Lower lobe of right lung (tissue), 2 donors: ENCODE results near the gene PTPRN2. TPM values are rescaled to one million over a fixed set of nuclear protein-coding genes. Genes with fewer than 3 reads are reported as not detected.

Experiments used
- ATAC-seq, 2 donors: fragments of 200-7000 bp; cut with Tn5 transposase; one replicate each; pipeline ENCODE4 v1.9.1; 2020 to 2022; ENCODE audit warnings: mild to moderate bottlenecking in 2 of 2, moderate library complexity in 2 of 2
- DNase-seq: peaks from one replicate; pipeline ENCODE4 v3.0.0-alpha.2; 2020
- H3K27ac ChIP-seq: fragments of 200-600 bp; one replicate; pipeline ENCODE4 v1.8.0; 2022
- H3K27me3 ChIP-seq: fragments of 200-600 bp; one replicate; pipeline ENCODE4 v1.8.0; 2022; ENCODE audit warnings: low read depth
- H3K36me3 ChIP-seq: fragments of 200-600 bp; one replicate; pipeline ENCODE4 v1.8.0; 2022; ENCODE audit warnings: mild to moderate bottlenecking
- H3K4me1 ChIP-seq: fragments of 200-600 bp; one replicate; pipeline ENCODE4 v1.8.0; 2022
- H3K4me3 ChIP-seq: fragments of 200-600 bp; one replicate; pipeline ENCODE4 v1.8.0; 2022; ENCODE audit warnings: mild to moderate bottlenecking
- H3K9me3 ChIP-seq: fragments of 200-600 bp; one replicate; pipeline ENCODE4 v1.8.0; 2022
- intact Hi-C: fragments of 100-400 bp; cut with DNase I; formaldehyde crosslinking; loops from one replicate; pipeline ENCODE4 v1.11.0; 2022
- total RNA-seq: library from RNA; stranded (reverse); fragmentation: NEBNext Ultra II Directional; extraction: Animal tissue kit (Norgen Biotek cat#: 25700); gene quantifications from one replicate; pipeline ENCODE4 v1.2.1, GENCODE V29; 2021
- TF ChIP-seq, protein P1 (sequence below): fragments of 200-600 bp; IDR thresholded peaks from one replicate; pipeline ENCODE4 v1.8.0; 2022; ENCODE audit warnings: antibody characterized with exemption, mild to moderate bottlenecking
- donor health status: DM: no; HTN: yes; CAD: no; lungs with severe emphysema.

Gene PTPRN2
- total RNA-seq, 1 donor from 2014 or later = 6.8 TPM

DNA sequence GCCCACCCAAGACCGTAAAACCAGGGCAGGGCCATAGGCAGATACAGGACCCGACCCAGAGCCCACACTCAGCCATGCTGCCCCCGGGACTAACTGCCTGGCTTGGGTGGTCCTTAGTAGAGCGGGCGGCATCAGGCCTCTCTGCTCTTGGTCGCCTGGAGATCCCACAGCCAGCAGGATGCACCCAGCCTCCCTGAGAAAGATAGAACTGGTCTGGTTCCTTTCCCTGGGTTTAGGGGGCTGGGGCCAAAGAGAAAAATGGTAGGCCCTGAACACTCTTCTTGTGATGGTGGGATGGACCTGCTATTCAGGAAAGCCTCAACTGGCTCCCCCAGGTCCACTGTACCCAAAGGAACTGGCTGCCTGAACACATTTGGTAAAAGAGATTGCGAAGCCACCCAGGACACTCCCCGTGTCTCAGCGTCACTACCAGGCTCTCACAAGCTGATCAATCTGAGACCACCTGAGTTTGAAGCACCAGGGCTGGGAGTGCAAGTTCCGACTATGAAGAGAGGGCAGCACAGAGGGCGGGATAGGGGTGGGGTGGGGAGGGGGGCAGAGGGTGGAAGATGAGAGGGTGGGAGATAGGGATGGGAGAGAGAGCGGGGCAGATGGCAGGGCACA lies 659.3 kb downstream of the PTPRN2 start:
- Histone ChIP-seq H3K27me3 (peaks cover 2% of the 10 kb centered on the region), H3K4me1 (no peaks in the 10 kb centered on the region), H3K27ac (no peak overlapping the region), H3K9me3 (no peaks in the 10 kb centered on the region), H3K4me3 (no peak overlapping the region), H3K36me3 (no peaks in the 10 kb centered on the region)
- intact Hi-C loops = no loop called here
- TF ChIP-seq, protein P1, sequence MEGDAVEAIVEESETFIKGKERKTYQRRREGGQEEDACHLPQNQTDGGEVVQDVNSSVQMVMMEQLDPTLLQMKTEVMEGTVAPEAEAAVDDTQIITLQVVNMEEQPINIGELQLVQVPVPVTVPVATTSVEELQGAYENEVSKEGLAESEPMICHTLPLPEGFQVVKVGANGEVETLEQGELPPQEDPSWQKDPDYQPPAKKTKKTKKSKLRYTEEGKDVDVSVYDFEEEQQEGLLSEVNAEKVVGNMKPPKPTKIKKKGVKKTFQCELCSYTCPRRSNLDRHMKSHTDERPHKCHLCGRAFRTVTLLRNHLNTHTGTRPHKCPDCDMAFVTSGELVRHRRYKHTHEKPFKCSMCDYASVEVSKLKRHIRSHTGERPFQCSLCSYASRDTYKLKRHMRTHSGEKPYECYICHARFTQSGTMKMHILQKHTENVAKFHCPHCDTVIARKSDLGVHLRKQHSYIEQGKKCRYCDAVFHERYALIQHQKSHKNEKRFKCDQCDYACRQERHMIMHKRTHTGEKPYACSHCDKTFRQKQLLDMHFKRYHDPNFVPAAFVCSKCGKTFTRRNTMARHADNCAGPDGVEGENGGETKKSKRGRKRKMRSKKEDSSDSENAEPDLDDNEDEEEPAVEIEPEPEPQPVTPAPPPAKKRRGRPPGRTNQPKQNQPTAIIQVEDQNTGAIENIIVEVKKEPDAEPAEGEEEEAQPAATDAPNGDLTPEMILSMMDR = no peak
- no peak for ATAC-seq
- DNase-seq = no peak

DNA sequence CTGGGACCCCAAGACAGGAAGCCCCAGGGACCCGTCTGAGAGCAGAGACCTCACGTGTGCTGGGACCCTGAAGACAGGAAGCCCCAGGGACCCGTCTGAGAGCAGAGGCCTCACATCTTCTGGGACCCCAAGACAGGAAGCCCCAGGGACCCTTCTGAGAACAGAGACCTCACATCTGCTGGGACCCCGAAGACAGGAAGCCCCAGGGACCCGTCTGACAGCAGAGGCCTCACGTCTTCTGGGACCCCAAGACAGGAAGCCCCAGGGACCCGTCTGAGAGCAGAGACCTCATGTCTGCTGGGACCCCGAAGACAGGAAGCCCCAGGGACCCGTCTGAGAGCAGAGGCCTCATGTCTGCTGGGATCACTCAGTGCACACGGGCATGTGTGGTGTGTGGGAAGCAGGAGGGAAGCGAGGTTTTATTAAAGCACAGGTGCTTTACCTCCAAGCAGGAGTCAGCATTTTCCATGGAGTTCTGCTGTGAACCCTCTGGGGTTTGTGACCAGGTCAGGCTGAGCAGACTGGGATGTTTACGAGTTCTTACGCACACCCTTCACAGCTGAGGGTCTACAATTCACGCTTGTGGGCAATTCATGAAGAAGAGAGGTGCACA lies 660.2 kb downstream of the PTPRN2 start:
- Histone ChIP-seq H3K4me3 (no peak overlapping the region), H3K9me3 (no peaks in the 10 kb centered on the region), H3K27me3 (peaks cover 2% of the 10 kb centered on the region), H3K4me1 (no peaks in the 10 kb centered on the region), H3K36me3 (no peaks in the 10 kb centered on the region), H3K27ac (no peak overlapping the region)
- ATAC-seq (no peak), DNase-seq (no peak)
- intact Hi-C loops = no loop called here
- TF ChIP-seq, protein P1 = no peak

DNA sequence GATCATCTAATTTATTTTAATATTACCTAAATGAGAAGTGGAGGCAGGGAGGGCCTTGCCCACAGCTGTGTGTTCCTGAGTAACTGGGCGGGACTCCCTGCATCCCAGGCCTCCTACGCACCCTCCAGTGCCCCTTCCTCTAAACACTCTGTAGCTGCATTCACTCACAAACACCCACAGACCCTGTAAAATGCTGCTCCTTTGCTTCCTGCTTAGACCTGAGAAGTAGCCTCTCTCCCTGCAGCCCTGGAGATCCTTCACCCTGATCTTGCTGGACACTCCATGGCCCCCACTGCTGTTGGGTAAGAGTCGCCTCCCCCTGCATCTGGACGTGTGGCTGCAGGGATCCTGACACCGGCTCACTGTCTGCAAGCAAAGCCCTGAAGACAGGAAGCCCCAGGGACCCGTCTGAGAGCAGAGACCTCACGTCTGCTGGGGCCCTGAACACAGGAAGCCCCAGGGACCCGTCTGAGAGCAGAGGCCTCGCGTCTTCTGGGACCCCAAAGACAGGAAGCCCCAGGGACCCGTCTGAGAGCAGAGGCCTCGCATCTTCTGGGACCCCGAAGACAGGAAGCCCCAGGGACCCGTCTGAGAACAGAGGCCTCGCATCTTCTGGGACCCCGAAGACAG lies 661.0 kb downstream of the PTPRN2 start:
- H3K36me3 ChIP-seq = no peaks in the 10 kb centered on the region
- H3K4me1 ChIP-seq = no peaks in the 10 kb centered on the region
- TF ChIP-seq, protein P1 = no peak
- H3K4me3 ChIP-seq = no peak overlapping the region
- DNase-seq (no peak), ATAC-seq (no peak)
- H3K27me3 ChIP-seq = peaks cover 2% of the 10 kb centered on the region
- intact Hi-C loops = no loop called here
- H3K9me3 ChIP-seq = no peaks in the 10 kb centered on the region
- H3K27ac ChIP-seq = no peak overlapping the region

DNA sequence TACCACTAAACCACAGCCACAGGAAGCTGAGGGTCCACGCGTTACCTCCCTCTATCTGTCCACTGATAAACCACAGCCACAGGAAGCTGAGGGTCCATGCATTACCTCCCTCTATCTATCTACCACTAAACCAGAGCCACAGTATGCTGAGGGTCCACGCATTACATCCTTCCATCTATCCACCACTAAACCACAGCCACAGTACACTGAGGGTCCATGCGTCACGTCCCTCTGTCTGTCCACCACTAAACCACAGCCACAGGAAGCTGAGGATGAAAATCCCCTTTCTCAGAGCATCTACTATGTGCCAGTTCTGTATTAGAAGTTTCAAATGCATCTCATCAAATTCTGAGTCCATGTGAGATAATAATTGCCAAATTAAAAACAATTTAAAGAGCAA lies 661.5 kb downstream of the PTPRN2 start:
- H3K4me1 ChIP-seq = no peaks in the 10 kb centered on the region
- H3K27ac ChIP-seq = no peak overlapping the region
- no peaks in the 10 kb centered on the region for H3K9me3 ChIP-seq
- H3K36me3 ChIP-seq = no peaks in the 10 kb centered on the region
- ATAC-seq = no peak
- H3K4me3 ChIP-seq = no peak overlapping the region
- peaks cover 2% of the 10 kb centered on the region for H3K27me3 ChIP-seq
- TF ChIP-seq, protein P1 = no peak
- intact Hi-C loops = no loop called here
- DNase-seq = no peak

DNA sequence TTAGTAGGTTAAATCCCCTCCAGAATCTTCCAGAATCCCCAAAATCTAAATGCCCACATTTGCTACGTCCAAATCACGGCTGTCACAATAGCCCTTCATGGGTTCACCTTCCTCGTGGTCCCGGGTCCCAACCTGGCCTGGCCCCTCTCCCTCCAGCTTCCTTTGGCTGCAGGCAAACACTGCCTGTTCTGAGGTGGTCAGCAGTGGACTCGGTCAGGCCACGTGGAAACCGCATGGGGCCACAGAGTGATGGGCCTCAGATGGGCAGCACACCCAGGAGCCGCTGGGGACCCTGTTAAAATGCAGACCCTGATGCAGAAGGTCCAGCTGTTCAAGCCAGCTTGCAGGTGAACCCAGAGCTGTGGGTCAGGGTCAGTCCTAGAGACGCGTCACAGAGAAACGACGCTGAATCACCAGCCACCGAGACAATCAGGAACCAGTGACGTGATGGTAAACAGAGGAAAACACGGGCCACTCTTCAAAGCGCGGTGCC lies 662.2 kb downstream of the PTPRN2 start:
- TF ChIP-seq, protein P1 = no peak
- Histone ChIP-seq H3K27me3 (peaks cover 2% of the 10 kb centered on the region), H3K4me1 (no peaks in the 10 kb centered on the region), H3K4me3 (no peak overlapping the region), H3K9me3 (no peaks in the 10 kb centered on the region), H3K27ac (no peak overlapping the region), H3K36me3 (no peaks in the 10 kb centered on the region)
- intact Hi-C loops = no loop called here
- no peak for ATAC-seq
- DNase-seq = no peak
